ENCODE results near the gene NUP188.
A peak's percentile ranks its signal among the peaks of the same experiment; 100 is the strongest.

NUP188 gene

GRCh38 chr9:128921881-128922763 is 25.4 kb upstream of the NUP188 start:
- peak overlapping the region; percentile 23 for H3K27ac Mint-ChIP-seq
- peak overlapping the region; percentile 69 for H3K4me3 Mint-ChIP-seq
- H3K36me3 Mint-ChIP-seq (ENCODE audit: low read depth): peaks cover 20% of the 10 kb centered on the region
- no peaks in the 10 kb centered on the region for H3K4me1 Mint-ChIP-seq (ENCODE audit: low read depth)
- intact Hi-C loops (cut with micrococcal nuclease): no loop called here
- H3K27me3 Mint-ChIP-seq: peaks cover 1% of the 10 kb centered on the region
- no peaks in the 10 kb centered on the region for H3K9me3 Mint-ChIP-seq

GRCh38 chr9:128923493-128923883 is 24.0 kb upstream of the NUP188 start:
- intact Hi-C loops (cut with micrococcal nuclease): no loop called here
- peaks cover 1% of the 10 kb centered on the region for H3K27me3 Mint-ChIP-seq
- peaks cover 6% of the 10 kb centered on the region for H3K36me3 Mint-ChIP-seq (ENCODE audit: low read depth)
- H3K27ac Mint-ChIP-seq: no peak overlapping the region
- no peaks in the 10 kb centered on the region for H3K9me3 Mint-ChIP-seq
- peaks cover 4% of the 10 kb centered on the region for H3K4me1 Mint-ChIP-seq (ENCODE audit: low read depth)
- H3K4me3 Mint-ChIP-seq: no peak overlapping the region

DNA sequence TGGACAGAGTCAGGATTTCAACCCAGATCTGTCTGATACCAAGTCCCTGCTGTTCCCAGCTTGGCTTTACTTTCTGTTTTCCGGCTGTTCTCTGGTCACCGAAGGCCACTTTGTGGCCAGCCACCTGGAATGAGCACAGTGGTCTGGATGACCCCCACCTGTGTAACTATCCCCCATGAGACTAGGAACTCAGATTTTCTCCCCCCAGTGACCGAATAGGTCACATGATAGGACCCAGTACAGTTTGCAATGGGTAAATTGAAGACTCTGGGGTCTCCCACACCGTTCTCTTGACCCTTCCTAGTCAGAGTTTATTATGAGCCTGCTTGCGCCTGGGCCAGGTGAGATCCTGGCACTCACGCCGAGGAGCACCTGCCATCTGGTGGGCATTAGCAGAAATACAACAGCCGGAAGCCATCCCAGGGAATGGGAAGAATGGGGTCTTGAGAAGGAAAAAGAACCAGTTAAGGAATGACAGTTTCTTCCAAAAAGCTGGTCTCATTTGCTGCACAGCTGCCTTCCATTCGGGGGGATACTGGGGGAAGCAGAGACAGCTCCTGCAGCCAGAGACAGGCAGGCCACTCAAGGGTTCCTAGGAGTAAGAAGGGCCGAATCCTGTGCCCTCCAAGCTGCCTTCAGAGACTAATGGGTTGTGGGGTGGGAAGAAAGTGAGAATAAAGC is 19.6 kb upstream of the NUP188 start:
- Mint-ChIP-seq H3K9me3 (no peaks in the 10 kb centered on the region), H3K27me3 (no peaks in the 10 kb centered on the region), H3K4me3 (no peak overlapping the region), H3K36me3 (ENCODE audit: low read depth) (no peaks in the 10 kb centered on the region), H3K4me1 (ENCODE audit: low read depth) (peaks cover 4% of the 10 kb centered on the region), H3K27ac (no peak overlapping the region)
- intact Hi-C loops (cut with micrococcal nuclease): loop anchor here (1.0 kb wide), 1 partner anchor 65 kb away; no protein-coding TSS in a partner anchor

DNA sequence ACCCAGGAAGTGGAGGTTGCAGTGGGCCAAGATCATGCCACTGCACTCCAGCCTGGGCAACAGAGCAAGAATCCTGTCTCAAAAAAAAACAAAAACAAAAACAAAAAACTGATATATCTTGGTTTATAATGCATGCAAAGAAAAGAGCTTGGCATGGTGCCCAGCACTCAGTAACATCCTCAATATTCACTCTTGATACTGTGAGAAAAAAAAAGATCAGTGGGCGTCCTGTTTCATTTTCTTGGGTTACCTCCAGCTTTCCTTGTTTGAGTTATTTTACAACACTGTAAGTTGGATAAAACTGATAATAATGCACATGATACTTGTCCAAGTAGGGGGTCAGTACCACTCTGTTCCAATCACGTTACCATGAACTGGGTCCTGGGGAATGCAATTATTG is 18.9 kb upstream of the NUP188 start:
- Mint-ChIP-seq H3K4me1 (ENCODE audit: low read depth) (peaks cover 4% of the 10 kb centered on the region), H3K36me3 (ENCODE audit: low read depth) (no peaks in the 10 kb centered on the region), H3K4me3 (no peak overlapping the region), H3K27me3 (no peaks in the 10 kb centered on the region), H3K27ac (no peak overlapping the region), H3K9me3 (no peaks in the 10 kb centered on the region)
- intact Hi-C loops (cut with micrococcal nuclease): loop anchor here (1.0 kb wide), 1 partner anchor 65 kb away; no protein-coding TSS in a partner anchor

DNA sequence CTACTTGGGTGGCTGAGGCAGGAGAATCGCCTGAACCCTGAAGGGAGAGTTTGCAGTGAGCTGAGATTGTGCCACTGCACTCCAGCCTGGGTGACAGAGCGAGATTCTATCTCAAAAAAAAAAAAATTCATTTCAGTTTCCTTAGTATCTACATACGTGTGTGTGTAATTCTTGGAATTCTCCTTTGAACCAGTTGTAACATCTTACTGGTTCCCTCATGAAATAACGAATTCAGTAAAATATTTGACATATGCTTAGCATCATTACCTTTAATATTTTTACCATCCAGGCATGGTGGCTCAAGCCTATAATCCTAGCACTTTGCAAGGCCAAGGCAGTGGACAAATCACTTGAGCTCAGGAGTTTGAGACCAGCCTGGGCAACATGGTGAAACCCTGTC is 17.9 kb upstream of the NUP188 start:
- no peaks in the 10 kb centered on the region for H3K36me3 Mint-ChIP-seq (ENCODE audit: low read depth)
- H3K27ac Mint-ChIP-seq: no peak overlapping the region
- no peaks in the 10 kb centered on the region for H3K27me3 Mint-ChIP-seq
- H3K4me3 Mint-ChIP-seq: no peak overlapping the region
- H3K9me3 Mint-ChIP-seq: no peaks in the 10 kb centered on the region
- H3K4me1 Mint-ChIP-seq (ENCODE audit: low read depth): peaks cover 4% of the 10 kb centered on the region
- intact Hi-C loops (cut with micrococcal nuclease): no loop called here

- intact Hi-C loops (cut with micrococcal nuclease): no loop called here
- Mint-ChIP-seq H3K36me3 (ENCODE audit: low read depth) (no peaks in the 10 kb centered on the region), H3K4me3 (no peak overlapping the region)
Observed at GRCh38 chr9:128933731-128934130, 13.8 kb upstream of the NUP188 start.

DNA sequence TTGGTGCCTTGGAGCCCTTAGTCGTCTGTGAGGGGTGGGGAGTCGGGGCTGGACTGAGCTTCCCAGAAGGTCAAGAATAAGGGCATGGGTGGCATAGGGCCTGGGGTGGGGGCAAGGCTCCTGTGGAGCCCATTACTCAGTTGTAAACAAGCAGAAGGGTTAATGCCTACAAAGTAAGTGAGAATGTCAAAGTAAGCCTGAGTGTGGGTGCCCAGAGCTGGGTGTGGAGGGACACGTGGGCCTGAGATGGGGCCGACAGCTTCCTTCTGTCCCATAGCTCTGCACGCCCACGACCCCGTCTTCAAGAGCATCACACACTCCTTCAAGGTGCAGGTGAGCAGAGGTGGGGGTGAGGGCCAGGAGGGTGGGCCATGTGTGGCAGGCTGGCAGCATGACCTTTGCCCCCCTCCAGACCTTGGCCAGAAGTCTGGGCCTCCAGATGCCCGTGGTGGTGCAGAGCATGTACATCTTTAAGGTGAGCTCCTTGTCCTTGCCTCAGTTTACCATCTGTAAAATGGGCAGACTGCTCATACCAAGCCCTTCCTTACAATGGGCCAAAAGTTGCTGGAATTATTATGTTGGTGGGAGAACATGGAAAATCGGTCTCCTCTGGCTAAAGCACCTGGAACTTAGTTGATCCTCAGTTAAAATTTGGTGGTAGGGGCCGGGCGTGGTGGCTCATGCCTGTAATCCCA is 11.2 kb upstream of the NUP188 start:
- peaks cover 5% of the 10 kb centered on the region for H3K4me1 Mint-ChIP-seq (ENCODE audit: low read depth)
- intact Hi-C loops (cut with micrococcal nuclease): no loop called here
- H3K36me3 Mint-ChIP-seq (ENCODE audit: low read depth): no peaks in the 10 kb centered on the region
- H3K27ac Mint-ChIP-seq: no peak overlapping the region
- no peaks in the 10 kb centered on the region for H3K9me3 Mint-ChIP-seq
- H3K27me3 Mint-ChIP-seq: no peaks in the 10 kb centered on the region
- no peak overlapping the region for H3K4me3 Mint-ChIP-seq

More at GRCh38 chr9:128933731-128934130, 13.8 kb upstream of the NUP188 start:
- Mint-ChIP-seq H3K4me1 (ENCODE audit: low read depth) (peaks cover 1% of the 10 kb centered on the region), H3K27me3 (no peaks in the 10 kb centered on the region), H3K9me3 (no peaks in the 10 kb centered on the region), H3K27ac (no peak overlapping the region)

GRCh38 chr9:128937310-128938165 is 10.0 kb upstream of the NUP188 start:
- Mint-ChIP-seq H3K4me1 (ENCODE audit: low read depth) (peaks cover 5% of the 10 kb centered on the region), H3K36me3 (ENCODE audit: low read depth) (no peaks in the 10 kb centered on the region), H3K9me3 (no peaks in the 10 kb centered on the region), H3K27ac (no peak overlapping the region), H3K27me3 (no peaks in the 10 kb centered on the region), H3K4me3 (no peak overlapping the region)
- intact Hi-C loops (cut with micrococcal nuclease): no loop called here

DNA sequence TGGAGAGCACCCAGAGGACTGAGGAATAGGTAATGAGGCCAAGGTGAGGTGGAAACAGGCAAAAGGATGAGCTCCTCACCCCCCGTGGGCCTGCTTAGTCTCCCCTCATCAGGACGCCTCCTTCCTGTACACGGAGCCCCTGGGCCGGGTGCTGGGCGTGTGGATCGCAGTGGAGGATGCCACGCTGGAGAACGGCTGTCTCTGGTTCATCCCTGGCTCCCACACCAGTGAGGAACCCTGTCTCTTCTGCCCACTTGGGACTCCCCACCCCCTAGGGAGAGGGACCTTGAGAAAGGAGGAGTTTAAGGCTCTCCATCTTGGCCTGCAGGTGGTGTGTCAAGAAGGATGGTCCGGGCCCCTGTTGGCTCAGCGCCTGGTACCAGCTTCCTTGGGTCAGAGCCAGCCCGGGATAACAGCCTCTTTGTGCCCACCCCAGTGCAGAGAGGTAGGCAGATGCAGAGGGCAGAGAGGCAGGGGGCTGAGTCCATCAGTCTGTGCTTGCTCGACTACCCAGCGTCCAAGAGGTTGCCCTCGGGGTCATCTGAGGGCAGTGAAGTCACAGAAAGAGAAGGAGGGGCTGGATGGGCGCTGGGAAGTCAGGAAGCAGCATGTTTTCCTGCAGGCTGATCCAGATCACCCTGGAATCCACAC is 7.1 kb upstream of the NUP188 start:
- no peaks in the 10 kb centered on the region for H3K36me3 Mint-ChIP-seq (ENCODE audit: low read depth)
- intact Hi-C loops (cut with micrococcal nuclease): loop anchor here (10.0 kb wide), 1 partner anchor 56 kb away; the partner anchor contains the start of genes KYAT1 and LRRC8A
- H3K4me3 Mint-ChIP-seq: no peak overlapping the region
- H3K9me3 Mint-ChIP-seq: no peaks in the 10 kb centered on the region
- H3K27me3 Mint-ChIP-seq: no peaks in the 10 kb centered on the region
- H3K4me1 Mint-ChIP-seq (ENCODE audit: low read depth): peaks cover 5% of the 10 kb centered on the region
- no peak overlapping the region for H3K27ac Mint-ChIP-seq

GRCh38 chr9:128940946-128941755 is 6.3 kb upstream of the NUP188 start:
- H3K27ac Mint-ChIP-seq: no peak overlapping the region
- H3K4me1 Mint-ChIP-seq (ENCODE audit: low read depth): peaks cover 11% of the 10 kb centered on the region
- H3K27me3 Mint-ChIP-seq: no peaks in the 10 kb centered on the region
- H3K4me3 Mint-ChIP-seq: no peak overlapping the region
- H3K36me3 Mint-ChIP-seq (ENCODE audit: low read depth): peaks cover 7% of the 10 kb centered on the region
- intact Hi-C loops (cut with micrococcal nuclease): loop anchor here (10.0 kb wide), 1 partner anchor 56 kb away; the partner anchor contains the start of genes KYAT1 and LRRC8A
- no peaks in the 10 kb centered on the region for H3K9me3 Mint-ChIP-seq

DNA sequence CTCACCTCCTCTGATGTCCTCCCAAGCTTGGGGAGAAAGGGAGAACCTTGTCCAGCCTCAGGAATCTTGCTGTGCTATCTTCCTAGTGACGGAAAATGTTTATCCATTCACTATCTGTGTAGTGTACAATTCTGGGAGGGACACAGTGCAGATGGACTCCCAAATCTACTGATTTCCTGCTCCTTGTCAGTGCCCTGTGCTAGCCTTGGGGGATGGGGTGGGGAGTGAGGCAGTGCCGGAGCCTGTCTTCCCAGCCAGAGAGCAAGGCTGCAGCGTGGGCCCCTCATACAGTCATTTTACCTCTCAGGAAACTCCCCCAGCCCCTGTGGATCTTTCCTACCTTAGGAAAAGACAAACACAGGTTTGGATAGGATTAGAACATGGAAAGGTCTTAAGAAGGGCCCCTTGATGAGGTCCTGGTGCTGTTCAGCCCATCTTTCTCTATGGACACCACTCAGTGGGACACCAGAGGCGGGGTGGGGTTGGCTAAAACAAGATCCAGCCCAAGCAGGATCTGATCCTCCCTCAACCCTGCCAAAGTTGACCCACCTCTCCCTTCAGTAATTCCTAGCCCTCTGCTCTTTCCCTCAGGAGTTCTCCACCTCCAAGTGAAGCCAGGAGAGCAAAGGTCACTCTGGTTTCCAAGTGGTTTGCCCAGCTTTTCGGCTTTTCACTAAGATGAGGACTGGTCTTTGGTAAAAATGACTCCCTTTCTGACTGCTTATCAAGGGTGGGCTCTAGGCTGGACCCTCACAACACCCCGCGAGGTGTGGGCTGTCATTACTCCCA is 3.5 kb upstream of the NUP188 start:
- H3K27ac Mint-ChIP-seq: no peak overlapping the region
- H3K36me3 Mint-ChIP-seq (ENCODE audit: low read depth): peaks cover 25% of the 10 kb centered on the region
- intact Hi-C loops (cut with micrococcal nuclease): loop anchor here (10.0 kb wide), 1 partner anchor 59 kb away; the partner anchor contains the start of genes KYAT1 and LRRC8A

More for the DNA sequence above, 3.5 kb upstream of the NUP188 start:
- Mint-ChIP-seq H3K4me3 (no peak overlapping the region), H3K9me3 (no peaks in the 10 kb centered on the region), H3K4me1 (ENCODE audit: low read depth) (peaks cover 21% of the 10 kb centered on the region), H3K27me3 (no peaks in the 10 kb centered on the region)
